Stimulated activated naive CD8-positive, alpha-beta T cell treated with anti-CD3 and anti-CD28 coated beads, Interleukin-15, amount 100 ng/mL, for 72 hours (primary cell): ENCODE data around the gene MED12L.

ENCODE experiments used
- ATAC-seq: fragments of 150-1000 bp; cut with Tn5 transposase; 2 replicates; pipeline ENCODE4 v1.10.0; 2021; ENCODE audit warnings: mild to moderate bottlenecking, moderate library complexity
- DNase-seq, 2 donors: peaks; one replicate each; pipeline ENCODE4 v3.0.0; 2021 to 2022
- H3K27ac Mint-ChIP-seq, 2 donors: one replicate each; pipeline ENCODE4 v1.8.0; 2022; ENCODE audit warnings: mild to moderate bottlenecking in 2 of 2, mixed read lengths in 2 of 2, moderate library complexity in 2 of 2
- H3K27me3 Mint-ChIP-seq: one replicate; pipeline ENCODE4 v1.8.0; 2022; ENCODE audit warnings: mixed read lengths
- H3K4me1 Mint-ChIP-seq: one replicate; pipeline ENCODE4 v1.8.0; 2022; ENCODE audit warnings: mild to moderate bottlenecking, mixed read lengths
- H3K4me3 Mint-ChIP-seq, 2 donors: one replicate each; pipeline ENCODE4 v1.8.0; 2022; ENCODE audit warnings: mild to moderate bottlenecking in 2 of 2, mixed read lengths in 2 of 2, moderate library complexity in 1 of 2
- H3K9me3 Mint-ChIP-seq, 2 donors: one replicate each; pipeline ENCODE4 v1.8.0; 2022; ENCODE audit warnings: mixed read lengths in 2 of 2

Gene MED12L

DNA sequence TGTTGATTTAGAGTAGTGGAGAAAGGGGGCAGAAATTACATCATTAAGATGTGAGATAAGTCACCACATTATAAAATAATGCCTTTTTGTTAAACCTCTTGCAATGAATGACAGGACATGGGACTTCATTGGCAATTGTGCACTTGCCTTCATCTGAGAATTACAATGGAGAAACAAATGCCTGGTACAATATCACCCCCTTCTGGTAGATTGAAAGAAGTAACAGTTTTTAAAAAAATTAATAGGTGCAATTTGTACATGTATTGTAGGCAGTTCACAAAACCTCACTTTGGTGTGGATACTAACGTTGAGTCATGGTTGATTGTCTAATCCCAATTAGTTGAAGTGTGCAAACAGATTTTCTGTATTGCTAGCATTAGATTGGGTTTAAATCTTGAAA, 197.5 kb downstream of the MED12L start:
- no peak overlapping the region for H3K4me3 Mint-ChIP-seq
- no peaks in the 10 kb centered on the region for H3K9me3 Mint-ChIP-seq
- no peaks in the 10 kb centered on the region for H3K27me3 Mint-ChIP-seq
- peak; percentile 63 for ATAC-seq
- no peak overlapping the region for H3K27ac Mint-ChIP-seq
- peaks cover 49% of the 10 kb centered on the region for H3K4me1 Mint-ChIP-seq
- DNase-seq = no peak

DNA sequence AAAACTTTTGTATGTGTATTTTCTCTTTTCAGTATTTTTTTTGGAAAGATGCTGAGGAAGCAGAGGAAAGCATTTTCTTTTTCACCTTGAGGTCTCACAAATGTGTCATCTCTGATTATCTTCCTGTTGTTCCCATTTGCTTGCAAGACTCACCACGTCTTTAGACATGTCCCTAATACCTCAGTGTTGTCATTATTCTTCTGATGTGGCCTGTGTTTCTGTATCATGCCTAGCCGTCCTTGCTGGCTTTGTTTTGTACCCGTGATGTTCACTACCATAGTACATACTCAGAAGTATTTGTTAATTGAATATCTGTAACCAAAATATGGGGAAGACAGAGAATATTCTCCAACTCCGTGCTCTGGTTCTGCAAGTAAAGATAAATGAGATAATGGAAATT, 197.9 kb downstream of the MED12L start:
- H3K4me1 Mint-ChIP-seq = peaks cover 45% of the 10 kb centered on the region
- no peak overlapping the region for H3K27ac Mint-ChIP-seq
- ATAC-seq (peak; percentile 64), DNase-seq (no peak)
- no peaks in the 10 kb centered on the region for H3K9me3 Mint-ChIP-seq
- H3K4me3 Mint-ChIP-seq = peak overlapping the region in 1 of 2 donors; percentile 2
- no peaks in the 10 kb centered on the region for H3K27me3 Mint-ChIP-seq

GRCh38 chr3:151283907-151284461, 198.5 kb downstream of the MED12L start:
- Mint-ChIP-seq H3K4me3 (peak overlapping the region; percentile 16 to 19), H3K9me3 (no peaks in the 10 kb centered on the region), H3K27ac (peak overlapping the region in 1 of 2 donors; percentile 11), H3K4me1 (peaks cover 39% of the 10 kb centered on the region), H3K27me3 (no peaks in the 10 kb centered on the region)
- peak; percentile 81 for ATAC-seq
- peak in 1 of 2 donors; percentile 21 for DNase-seq

GRCh38 chr3:151285940-151286339, 200.5 kb downstream of the MED12L start:
- no peak overlapping the region for H3K27ac Mint-ChIP-seq
- no peaks in the 10 kb centered on the region for H3K9me3 Mint-ChIP-seq
- peaks cover 25% of the 10 kb centered on the region for H3K4me1 Mint-ChIP-seq
- no peak for DNase-seq
- H3K27me3 Mint-ChIP-seq = no peaks in the 10 kb centered on the region
- no peak for ATAC-seq
- H3K4me3 Mint-ChIP-seq = no peak overlapping the region

- ATAC-seq (no peak), DNase-seq (no peak)
- H3K4me3 Mint-ChIP-seq = no peak overlapping the region
- H3K4me1 Mint-ChIP-seq = peaks cover under 1% of the 10 kb centered on the region
- no peaks in the 10 kb centered on the region for H3K27me3 Mint-ChIP-seq
- H3K9me3 Mint-ChIP-seq = no peaks in the 10 kb centered on the region
- H3K27ac Mint-ChIP-seq = no peak overlapping the region
Measured at GRCh38 chr3:151289445-151289844, 204.0 kb downstream of the MED12L start.

DNA sequence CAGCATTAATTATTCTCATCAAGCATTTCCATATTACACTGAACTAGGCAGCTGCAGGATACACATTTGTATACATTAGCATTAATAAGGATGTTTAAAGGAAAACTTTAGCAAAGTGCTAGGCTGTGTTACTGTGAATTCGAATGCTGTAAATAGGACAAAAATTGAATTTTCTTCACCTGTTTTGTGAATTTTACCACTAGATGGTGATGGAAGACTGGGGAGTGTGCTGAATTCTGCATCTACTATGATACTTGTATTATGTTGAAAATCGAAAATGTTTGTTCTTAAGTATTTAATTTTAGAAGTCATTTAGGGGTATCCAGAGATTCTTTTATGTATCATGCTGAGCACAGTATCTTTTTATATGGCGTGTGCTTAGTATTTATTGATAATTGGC, 205.2 kb downstream of the MED12L start:
- no peak overlapping the region for H3K4me3 Mint-ChIP-seq
- H3K27ac Mint-ChIP-seq = no peak overlapping the region
- H3K4me1 Mint-ChIP-seq = no peaks in the 10 kb centered on the region
- no peaks in the 10 kb centered on the region for H3K9me3 Mint-ChIP-seq
- ATAC-seq = no peak
- no peaks in the 10 kb centered on the region for H3K27me3 Mint-ChIP-seq
- DNase-seq = no peak

DNA sequence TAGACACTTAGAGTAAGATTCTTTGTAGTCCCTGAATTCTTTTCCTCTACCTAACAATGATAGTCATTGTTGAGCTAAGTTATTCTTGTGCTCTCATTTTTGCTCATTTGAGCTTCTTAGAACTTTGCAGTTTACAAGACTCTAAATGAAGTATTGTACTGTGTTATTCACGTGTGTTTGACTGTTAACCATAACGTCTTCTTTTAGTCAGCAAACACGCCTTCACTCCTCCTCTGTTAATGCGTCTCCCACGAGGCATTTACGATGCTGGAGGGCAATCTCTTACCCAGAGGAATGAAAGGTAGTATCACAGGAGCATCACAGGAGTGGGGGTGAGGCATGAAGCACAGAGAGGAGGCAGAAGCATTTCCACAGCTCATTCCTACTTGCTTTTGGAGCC, 207.7 kb downstream of the MED12L start:
- Mint-ChIP-seq H3K27me3 (peaks cover 12% of the 10 kb centered on the region), H3K4me1 (no peaks in the 10 kb centered on the region), H3K9me3 (no peaks in the 10 kb centered on the region), H3K4me3 (no peak overlapping the region), H3K27ac (no peak overlapping the region)
- no peak for DNase-seq
- no peak for ATAC-seq

DNA sequence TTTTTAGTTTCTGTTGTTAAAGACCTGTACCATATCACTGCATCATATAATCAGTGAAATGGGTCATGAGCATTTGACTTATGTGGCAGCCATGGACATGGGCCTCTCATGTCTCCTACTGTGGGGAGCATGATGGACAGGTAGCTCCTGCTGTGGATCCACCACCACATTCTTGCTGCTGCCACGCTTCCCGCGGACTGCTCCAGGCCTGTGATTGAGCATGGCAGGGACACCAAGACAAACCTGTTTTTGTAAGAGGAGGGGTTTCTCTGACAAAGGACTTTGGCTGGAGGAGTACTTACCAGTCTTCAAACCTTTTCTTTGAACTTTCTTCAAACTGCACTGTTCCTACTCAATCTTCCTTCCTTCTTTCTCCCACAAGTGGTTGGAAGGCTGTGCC, 210.8 kb downstream of the MED12L start:
- ATAC-seq (no peak), DNase-seq (no peak)
- peaks cover 1% of the 10 kb centered on the region for H3K4me1 Mint-ChIP-seq
- no peaks in the 10 kb centered on the region for H3K9me3 Mint-ChIP-seq
- peaks cover 24% of the 10 kb centered on the region for H3K27me3 Mint-ChIP-seq
- no peak overlapping the region for H3K27ac Mint-ChIP-seq
- H3K4me3 Mint-ChIP-seq = no peak overlapping the region

GRCh38 chr3:151297429-151297828, 212.0 kb downstream of the MED12L start:
- no peak for ATAC-seq
- Mint-ChIP-seq H3K4me3 (no peak overlapping the region), H3K9me3 (no peaks in the 10 kb centered on the region), H3K27ac (no peak overlapping the region), H3K27me3 (peaks cover 24% of the 10 kb centered on the region), H3K4me1 (peaks cover 10% of the 10 kb centered on the region)
- DNase-seq = no peak

DNA sequence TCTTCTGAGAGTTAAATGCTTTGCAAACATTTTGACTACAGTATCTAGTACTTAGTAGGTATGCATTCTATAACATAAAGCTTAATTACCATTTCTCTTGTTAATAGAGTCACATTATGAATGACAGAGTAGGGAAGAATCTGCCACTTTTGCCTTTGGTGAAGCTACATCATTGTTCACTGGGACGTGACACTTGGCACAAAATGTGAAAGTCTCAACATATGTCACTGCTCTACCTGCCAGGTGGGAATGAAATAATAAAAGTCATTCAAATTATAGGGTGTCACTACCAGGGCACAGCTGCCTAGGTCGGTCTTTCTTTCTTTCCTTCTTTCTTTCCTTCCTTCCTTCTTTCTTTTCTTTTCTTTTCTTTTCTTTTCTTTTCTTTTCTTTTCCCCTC, 213.5 kb downstream of the MED12L start:
- ATAC-seq (no peak), DNase-seq (no peak)
- Mint-ChIP-seq H3K27ac (no peak overlapping the region), H3K4me3 (no peak overlapping the region), H3K4me1 (peaks cover 15% of the 10 kb centered on the region), H3K27me3 (peaks cover 37% of the 10 kb centered on the region), H3K9me3 (no peaks in the 10 kb centered on the region)

GRCh38 chr3:151300539-151300938, 215.1 kb downstream of the MED12L start:
- Mint-ChIP-seq H3K27ac (no peak overlapping the region), H3K4me1 (peaks cover 24% of the 10 kb centered on the region), H3K9me3 (no peaks in the 10 kb centered on the region), H3K4me3 (no peak overlapping the region), H3K27me3 (peaks cover 37% of the 10 kb centered on the region)
- DNase-seq (no peak), ATAC-seq (no peak)

- peaks cover 29% of the 10 kb centered on the region for H3K27me3 Mint-ChIP-seq
- H3K27ac Mint-ChIP-seq = no peak overlapping the region
- no peaks in the 10 kb centered on the region for H3K9me3 Mint-ChIP-seq
- DNase-seq (no peak), ATAC-seq (peak; percentile 49)
- peaks cover 37% of the 10 kb centered on the region for H3K4me1 Mint-ChIP-seq
- no peak overlapping the region for H3K4me3 Mint-ChIP-seq
Measured at GRCh38 chr3:151301787-151302186, 216.3 kb downstream of the MED12L start.

GRCh38 chr3:151303751-151304150, 218.3 kb downstream of the MED12L start:
- H3K4me1 Mint-ChIP-seq = peaks cover 47% of the 10 kb centered on the region
- no peak for DNase-seq
- H3K9me3 Mint-ChIP-seq = no peaks in the 10 kb centered on the region
- H3K27me3 Mint-ChIP-seq = peaks cover 24% of the 10 kb centered on the region
- peak overlapping the region in 1 of 2 donors; percentile 25 for H3K4me3 Mint-ChIP-seq
- H3K27ac Mint-ChIP-seq = no peak overlapping the region
- no peak for ATAC-seq

DNA sequence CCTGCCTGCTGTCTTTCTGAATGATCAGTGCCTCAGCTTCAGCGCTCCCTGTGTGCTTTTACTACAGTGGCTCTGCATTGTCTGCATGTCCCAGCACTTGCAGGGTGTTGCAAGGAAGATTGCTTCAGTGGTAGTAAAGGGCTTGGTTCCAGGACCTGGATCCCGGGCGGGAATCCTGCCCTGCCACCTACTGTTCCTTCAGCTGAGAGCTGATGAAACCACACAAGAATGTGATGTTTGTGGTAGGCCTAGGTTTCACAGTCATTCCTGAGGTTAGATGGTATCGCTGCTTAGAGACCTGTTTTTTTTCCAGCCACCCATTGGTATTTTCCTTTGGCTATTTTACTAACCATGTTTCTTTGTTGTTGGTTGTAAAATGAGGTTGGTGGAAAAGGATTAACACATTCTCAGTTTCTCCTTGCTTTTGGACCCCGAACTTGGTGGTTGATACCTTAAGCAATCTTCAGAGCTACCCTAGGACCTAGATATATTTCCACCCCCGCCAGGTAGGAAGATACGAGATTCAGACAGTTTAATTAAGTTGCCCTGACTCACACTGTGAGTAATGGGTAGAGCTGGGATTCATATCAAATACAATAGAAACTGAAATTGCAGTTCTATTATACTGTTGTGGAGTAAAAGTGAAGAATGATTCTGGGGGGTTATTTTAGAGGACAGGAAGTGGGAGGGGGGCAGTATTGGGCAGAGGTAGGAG, 219.8 kb downstream of the MED12L start:
- ATAC-seq = peak; percentile 88
- no peaks in the 10 kb centered on the region for H3K9me3 Mint-ChIP-seq
- H3K27me3 Mint-ChIP-seq = peaks cover 15% of the 10 kb centered on the region
- DNase-seq = peak in 1 of 2 donors; percentile 25
- H3K4me3 Mint-ChIP-seq = peak overlapping the region; percentile 36 to 53
- no peak overlapping the region for H3K27ac Mint-ChIP-seq
- H3K4me1 Mint-ChIP-seq = peaks cover 47% of the 10 kb centered on the region

DNA sequence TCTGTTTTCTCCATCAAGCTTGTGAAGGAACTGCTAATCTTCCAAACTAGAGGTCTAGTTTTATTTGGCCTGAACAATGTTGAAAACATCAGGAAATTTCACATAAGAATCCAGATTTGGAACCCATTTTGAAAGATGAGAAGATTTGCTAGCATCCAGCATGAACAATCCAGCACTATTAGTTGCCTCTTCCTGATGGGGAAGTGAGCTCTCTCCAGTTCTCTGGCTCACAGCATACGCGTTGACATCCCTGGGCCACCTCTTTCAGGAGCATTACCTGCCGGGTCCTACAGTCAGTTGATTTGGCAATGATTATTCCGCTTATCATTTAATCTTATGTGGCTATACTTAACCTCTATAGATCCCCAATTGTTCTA, 220.3 kb downstream of the MED12L start:
- H3K9me3 Mint-ChIP-seq = no peaks in the 10 kb centered on the region
- H3K27ac Mint-ChIP-seq = no peak overlapping the region
- DNase-seq (no peak), ATAC-seq (no peak)
- H3K4me1 Mint-ChIP-seq = peaks cover 47% of the 10 kb centered on the region
- peak overlapping the region; percentile 53 to 73 for H3K4me3 Mint-ChIP-seq
- peaks cover 13% of the 10 kb centered on the region for H3K27me3 Mint-ChIP-seq

GRCh38 chr3:151306168-151306810, 220.8 kb downstream of the MED12L start:
- peaks cover 46% of the 10 kb centered on the region for H3K4me1 Mint-ChIP-seq
- peak overlapping the region; percentile 53 to 73 for H3K4me3 Mint-ChIP-seq
- H3K27me3 Mint-ChIP-seq = peaks cover 13% of the 10 kb centered on the region
- ATAC-seq (peak; percentile 37), DNase-seq (no peak)
- peak overlapping the region in 1 of 2 donors; percentile 8 for H3K27ac Mint-ChIP-seq
- H3K9me3 Mint-ChIP-seq = no peaks in the 10 kb centered on the region
